DOHH2 (cell line): ENCODE data around the gene TNFRSF6B.

ENCODE experiments used
- H3F3A ChIP-seq: fragments of 200-600 bp; sonication (generic), shearing (Covaris generic); 2 replicates; pipeline ENCODE4 v1.6.0; 2016; ENCODE audit warnings: antibody characterized with exemption, mild to moderate bottlenecking; ENCODE audit not compliant: control insufficient read depth, insufficient read depth
- H3K27ac ChIP-seq: fragments of 200-600 bp; sonication (generic); 2 replicates; pipeline ENCODE4 v1.5.1; 2014; ENCODE audit warnings: low read depth, mild to moderate bottlenecking, low read length, moderate library complexity
- H3K27me3 ChIP-seq: fragments of 200-600 bp; sonication (generic); 2 replicates; pipeline ENCODE4 v1.6.1; 2014; ENCODE audit warnings: mild to moderate bottlenecking, low read length, mixed read lengths; ENCODE audit not compliant: control insufficient read depth
- H3K36me3 ChIP-seq: fragments of 200-600 bp; sonication (generic); 2 replicates; pipeline ENCODE4 v1.6.1; 2014; ENCODE audit warnings: mild to moderate bottlenecking, low read length, moderate library complexity, mixed read lengths; ENCODE audit not compliant: control insufficient read depth
- H3K4me1 ChIP-seq: fragments of 200-600 bp; sonication (generic); 2 replicates; pipeline ENCODE4 v1.6.1; 2014; ENCODE audit warnings: mild to moderate bottlenecking, low read length, mixed read lengths; ENCODE audit not compliant: control insufficient read depth
- H3K4me2 ChIP-seq: fragments of 200-600 bp; sonication (generic); 2 replicates; pipeline ENCODE4 v1.6.0; 2014; ENCODE audit warnings: mild to moderate bottlenecking, low read length, moderate library complexity
- H3K4me3 ChIP-seq: fragments of 200-600 bp; sonication (generic); 2 replicates; pipeline ENCODE4 v1.5.1; 2014; ENCODE audit warnings: mild to moderate bottlenecking, low read length, mixed read lengths
- H3K79me2 ChIP-seq: fragments of 200-600 bp; sonication (generic); 2 replicates; pipeline ENCODE4 v1.6.1; 2014; ENCODE audit warnings: mild to moderate bottlenecking, low read length, mixed read lengths; ENCODE audit not compliant: control insufficient read depth
- H3K9me2 ChIP-seq: fragments of 200-600 bp; sonication (generic); replicated peaks from 2 replicates; pipeline ENCODE4 v1.6.1; 2014; ENCODE audit warnings: mild to moderate bottlenecking, low read length, mixed read lengths; ENCODE audit not compliant: control insufficient read depth
- H3K9me3 ChIP-seq: fragments of 200-600 bp; sonication (generic); 2 replicates; pipeline ENCODE4 v1.6.1; 2014; ENCODE audit warnings: antibody characterized with exemption, low read length, mixed read lengths; ENCODE audit not compliant: control insufficient read depth, insufficient read depth
- H4K20me1 ChIP-seq: fragments of 200-600 bp; sonication (generic); 2 replicates; pipeline ENCODE4 v1.6.0; 2014; ENCODE audit warnings: low read depth, mild to moderate bottlenecking, antibody characterized with exemption, low read length, moderate library complexity; ENCODE audit not compliant: control insufficient read depth, insufficient read depth
- EZH2phosphoT487 ChIP-seq: fragments of 200-600 bp; sonication (generic); IDR thresholded peaks from 2 replicates; pipeline ENCODE4 v1.6.1; 2017; ENCODE audit warnings: borderline replicate concordance, mild to moderate bottlenecking, antibody characterized with exemption, low read length, moderate library complexity, mixed read lengths
- TF ChIP-seq, protein P1 (sequence below): fragments of 200-600 bp; sonication (generic); IDR thresholded peaks from one replicate; pipeline ENCODE4 v1.5.1; 2014; ENCODE audit warnings: antibody characterized with exemption, mild to moderate bottlenecking, low read depth, low read length; ENCODE audit not compliant: poor library complexity, severe bottlenecking

Gene TNFRSF6B

DNA sequence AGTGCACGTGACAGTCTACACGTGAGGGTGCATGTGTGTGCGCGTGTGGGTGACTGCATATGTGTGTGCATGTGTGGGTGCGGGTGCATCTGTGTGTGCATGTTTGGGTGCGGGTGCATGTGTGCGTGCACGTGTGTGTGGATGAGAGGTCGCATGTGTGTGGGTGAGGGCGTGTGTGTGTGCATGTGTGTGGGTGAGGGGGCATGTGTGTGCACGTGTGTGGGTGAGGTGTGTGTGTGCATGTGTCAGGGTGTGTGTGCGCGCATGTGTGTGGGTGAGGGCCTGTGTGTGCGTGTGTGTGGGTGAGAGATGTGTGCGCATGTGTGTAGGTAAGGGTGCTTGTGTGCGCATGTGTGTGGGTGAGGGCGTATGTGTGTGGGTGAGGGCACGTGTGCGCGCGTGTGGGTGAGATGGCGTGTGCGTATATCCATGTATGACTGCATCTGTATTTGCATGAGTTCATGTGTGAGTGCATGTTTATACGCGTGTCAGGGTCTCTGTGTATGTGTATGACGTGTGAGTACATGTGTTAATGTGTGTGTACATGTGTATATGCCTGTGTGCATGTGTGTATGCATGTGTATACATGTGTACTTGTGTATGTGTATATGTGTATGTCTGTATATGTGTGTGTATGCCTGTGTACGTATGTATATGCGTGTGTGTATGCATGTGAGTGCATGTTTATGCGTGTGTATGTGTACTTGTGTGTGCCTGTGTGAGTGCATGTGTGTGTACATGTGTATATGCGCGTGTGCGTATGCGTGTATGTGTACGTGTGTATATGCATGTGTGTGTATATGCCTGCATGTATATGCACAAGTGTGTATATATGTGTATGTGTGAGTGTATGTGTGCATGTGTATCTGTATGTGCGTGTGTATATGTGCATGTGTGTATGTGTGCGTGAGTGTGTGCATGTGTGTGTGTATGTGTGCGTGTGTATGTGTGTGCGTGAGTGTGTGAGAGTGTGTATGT is 36.0 kb downstream of the TNFRSF6B start:
- H3F3A ChIP-seq, result peaks cover 16% of the 10 kb centered on the region
- no peak overlapping the region for H3K27ac ChIP-seq
- H3K79me2 ChIP-seq, result peaks cover 29% of the 10 kb centered on the region
- peaks cover 59% of the 10 kb centered on the region for H3K36me3 ChIP-seq
- H3K27me3 ChIP-seq, result no peaks in the 10 kb centered on the region
- H3K4me3 ChIP-seq, result no peak overlapping the region
- TF ChIP-seq, protein P1, sequence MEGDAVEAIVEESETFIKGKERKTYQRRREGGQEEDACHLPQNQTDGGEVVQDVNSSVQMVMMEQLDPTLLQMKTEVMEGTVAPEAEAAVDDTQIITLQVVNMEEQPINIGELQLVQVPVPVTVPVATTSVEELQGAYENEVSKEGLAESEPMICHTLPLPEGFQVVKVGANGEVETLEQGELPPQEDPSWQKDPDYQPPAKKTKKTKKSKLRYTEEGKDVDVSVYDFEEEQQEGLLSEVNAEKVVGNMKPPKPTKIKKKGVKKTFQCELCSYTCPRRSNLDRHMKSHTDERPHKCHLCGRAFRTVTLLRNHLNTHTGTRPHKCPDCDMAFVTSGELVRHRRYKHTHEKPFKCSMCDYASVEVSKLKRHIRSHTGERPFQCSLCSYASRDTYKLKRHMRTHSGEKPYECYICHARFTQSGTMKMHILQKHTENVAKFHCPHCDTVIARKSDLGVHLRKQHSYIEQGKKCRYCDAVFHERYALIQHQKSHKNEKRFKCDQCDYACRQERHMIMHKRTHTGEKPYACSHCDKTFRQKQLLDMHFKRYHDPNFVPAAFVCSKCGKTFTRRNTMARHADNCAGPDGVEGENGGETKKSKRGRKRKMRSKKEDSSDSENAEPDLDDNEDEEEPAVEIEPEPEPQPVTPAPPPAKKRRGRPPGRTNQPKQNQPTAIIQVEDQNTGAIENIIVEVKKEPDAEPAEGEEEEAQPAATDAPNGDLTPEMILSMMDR, result no peak
- no peak for TF ChIP-seq EZH2phosphoT487
- no peaks in the 10 kb centered on the region for H4K20me1 ChIP-seq
- no peak overlapping the region for H3K4me2 ChIP-seq
- peaks cover 51% of the 10 kb centered on the region for H3K4me1 ChIP-seq
- no peaks in the 10 kb centered on the region for H3K9me2 ChIP-seq
- no peaks in the 10 kb centered on the region; the same call in 1 of the 2 replicates for H3K9me3 ChIP-seq

DNA sequence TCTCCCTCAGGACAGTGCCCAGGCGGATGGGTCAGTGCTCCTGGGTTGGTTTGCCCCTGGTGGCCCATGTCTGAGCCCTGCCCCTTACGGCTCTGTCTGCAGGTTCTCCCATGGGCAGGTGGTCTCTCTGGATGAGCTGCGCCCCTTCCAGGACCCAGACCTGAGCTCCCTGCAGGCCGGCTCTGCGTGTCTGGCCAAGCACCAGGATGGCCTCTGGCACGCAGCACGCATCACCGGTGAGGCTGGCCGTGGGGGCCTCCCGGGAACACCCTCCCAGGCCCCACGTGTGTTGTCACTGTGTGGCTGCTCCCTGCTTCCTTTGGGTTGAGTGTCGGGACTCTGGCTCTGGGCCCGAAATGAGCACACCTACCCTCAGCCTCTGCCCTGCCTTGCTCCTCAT is 36.7 kb downstream of the TNFRSF6B start:
- H3K27me3 ChIP-seq, result no peaks in the 10 kb centered on the region
- H3K79me2 ChIP-seq, result peaks cover 29% of the 10 kb centered on the region
- no peak overlapping the region for H3K27ac ChIP-seq
- H3K9me3 ChIP-seq, result no peaks in the 10 kb centered on the region; the same call in 1 of the 2 replicates
- H3K4me2 ChIP-seq, result no peak overlapping the region
- H3K9me2 ChIP-seq, result no peaks in the 10 kb centered on the region
- peaks cover 54% of the 10 kb centered on the region for H3K36me3 ChIP-seq
- H3K4me1 ChIP-seq, result peaks cover 50% of the 10 kb centered on the region
- no peaks in the 10 kb centered on the region for H4K20me1 ChIP-seq
- H3K4me3 ChIP-seq, result no peak overlapping the region
- TF ChIP-seq EZH2phosphoT487, result no peak
- TF ChIP-seq, protein P1, result no peak
- H3F3A ChIP-seq, result peaks cover 10% of the 10 kb centered on the region; the same call in 1 of the 2 replicates

DNA sequence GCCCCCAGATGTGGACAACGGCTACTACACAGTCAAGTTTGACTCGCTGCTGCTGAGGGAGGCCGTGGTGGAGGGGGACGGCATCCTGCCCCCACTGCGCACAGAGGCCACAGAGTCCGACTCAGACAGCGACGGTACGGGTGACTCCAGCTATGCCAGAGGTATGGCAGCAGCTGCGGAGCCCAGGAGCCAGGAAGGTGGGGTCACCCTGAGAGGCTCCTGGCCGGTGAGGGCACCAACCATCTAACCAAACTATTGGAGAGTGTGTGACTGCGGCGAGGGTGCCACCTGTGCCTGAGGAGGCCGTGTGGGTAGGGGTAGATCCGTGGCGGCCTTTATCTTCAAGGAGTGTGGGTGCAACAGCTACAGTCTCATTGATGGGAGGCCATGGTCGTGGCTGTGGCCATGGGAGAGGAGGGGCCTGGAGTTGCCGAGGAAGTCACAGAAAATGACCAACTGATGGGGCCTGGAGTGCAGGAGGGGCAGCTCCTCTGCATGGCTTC is 37.2 kb downstream of the TNFRSF6B start:
- Histone ChIP-seq H3K27ac (no peak overlapping the region), H3K36me3 (peaks cover 51% of the 10 kb centered on the region), H3K79me2 (peaks cover 29% of the 10 kb centered on the region)

More for the DNA sequence above, 37.2 kb downstream of the TNFRSF6B start:
- TF ChIP-seq, protein P1, result no peak
- TF ChIP-seq EZH2phosphoT487, result no peak
- no peaks in the 10 kb centered on the region for H3K9me2 ChIP-seq
- H3K4me3 ChIP-seq, result no peak overlapping the region
- no peaks in the 10 kb centered on the region for H4K20me1 ChIP-seq
- no peaks in the 10 kb centered on the region; the same call in 1 of the 2 replicates for H3K9me3 ChIP-seq
- no peaks in the 10 kb centered on the region for H3K27me3 ChIP-seq
- H3F3A ChIP-seq, result peaks cover 10% of the 10 kb centered on the region; the same call in 1 of the 2 replicates
- H3K4me1 ChIP-seq, result peaks cover 50% of the 10 kb centered on the region
- H3K4me2 ChIP-seq, result no peak overlapping the region
